Tibial artery (tissue), 4 donors: ENCODE measurements around the gene SETBP1.

ENCODE experiments used
- DNase-seq, 2 donors: peaks; one replicate each; pipeline ENCODE4 v3.0.0-alpha.2; 2019
- H3K27ac ChIP-seq, 2 donors: fragments of 200-600 bp; sonication (generic) in 1 of 2; 1 replicate in 1 of 2; 2 replicates in 1 of 2; pipeline ENCODE4 v1.5.1; 2018 to 2019; ENCODE audit warnings: mild to moderate bottlenecking in 1 of 2
- H3K27me3 ChIP-seq, 2 donors: fragments of 200-600 bp; sonication (generic) in 1 of 2; one replicate each; pipeline versions ENCODE4 v1.5.1 to v1.6.0; 2016 to 2019
- H3K36me3 ChIP-seq, 3 donors: fragments of 200-600 bp; sonication (generic) in 2 of 3; one replicate each; pipeline ENCODE4 v1.5.1; 2016 to 2019; ENCODE audit warnings: mild to moderate bottlenecking in 2 of 3
- H3K4me1 ChIP-seq, 4 donors: fragments of 200-600 bp; sonication (generic) in 2 of 4; 1 replicate in 3 of 4; 2 replicates in 1 of 4; pipeline ENCODE4 v1.5.1; 2016 to 2019
- H3K4me3 ChIP-seq, 2 donors: fragments of 200-600 bp; sonication (generic) in 1 of 2; 1 replicate in 1 of 2; 2 replicates in 1 of 2; pipeline ENCODE4 v1.5.1; 2018 to 2019; ENCODE audit warnings: mild to moderate bottlenecking in 2 of 2
- H3K9me3 ChIP-seq, 3 donors: fragments of 200-600 bp; sonication (generic) in 1 of 3; one replicate each; pipeline ENCODE4 v1.5.1; 2016 to 2019
- intact Hi-C: fragments of 100-400 bp; cut with DNase I; formaldehyde crosslinking; loops from one replicate; pipeline ENCODE4 v1.15.0; 2023; ENCODE audit warnings: low total_unique reads
- TF ChIP-seq, protein P1 (sequence below), 2 experiments: fragments of 200-600 bp in 1 of 2; fragments of 450-650 bp in 1 of 2; IDR thresholded peaks; one replicate each; pipeline ENCODE4 v1.5.1; 2017 to 2019; ENCODE audit warnings: antibody characterized with exemption in 2 of 2, mild to moderate bottlenecking in 1 of 2, moderate library complexity in 1 of 2

SETBP1 gene

DNA sequence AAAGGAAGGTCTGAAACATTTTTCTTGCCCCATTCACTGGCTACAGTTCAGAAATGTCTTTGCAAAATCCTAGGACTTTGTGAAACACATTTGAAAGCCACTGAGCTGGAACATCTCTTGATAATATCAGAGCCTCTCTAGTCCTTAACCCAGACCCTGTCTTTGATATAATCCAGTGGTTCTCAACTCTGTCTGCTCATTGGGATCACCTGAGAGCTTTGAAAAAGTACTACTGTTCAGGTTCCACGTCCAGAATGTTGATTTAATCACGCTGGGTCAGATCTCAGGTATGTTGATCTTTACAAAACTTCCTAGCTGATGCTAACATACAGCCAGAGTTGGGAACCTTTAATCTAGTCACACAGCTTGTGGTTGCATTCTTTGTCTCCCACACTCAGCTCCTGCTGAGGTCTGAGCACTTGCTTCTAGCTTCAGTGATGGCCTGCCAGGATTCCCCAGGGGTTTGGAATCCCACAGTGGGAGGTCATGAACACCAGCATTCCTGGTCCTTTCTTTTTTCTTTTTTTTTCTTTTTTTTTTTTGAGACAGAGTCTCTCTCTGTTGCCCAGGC is 262.7 kb downstream of the SETBP1 start:
- peaks cover 0 to 48% (median 19%) of the 10 kb centered on the region in 4 donors for H3K4me1 ChIP-seq
- TF ChIP-seq, protein P1, sequence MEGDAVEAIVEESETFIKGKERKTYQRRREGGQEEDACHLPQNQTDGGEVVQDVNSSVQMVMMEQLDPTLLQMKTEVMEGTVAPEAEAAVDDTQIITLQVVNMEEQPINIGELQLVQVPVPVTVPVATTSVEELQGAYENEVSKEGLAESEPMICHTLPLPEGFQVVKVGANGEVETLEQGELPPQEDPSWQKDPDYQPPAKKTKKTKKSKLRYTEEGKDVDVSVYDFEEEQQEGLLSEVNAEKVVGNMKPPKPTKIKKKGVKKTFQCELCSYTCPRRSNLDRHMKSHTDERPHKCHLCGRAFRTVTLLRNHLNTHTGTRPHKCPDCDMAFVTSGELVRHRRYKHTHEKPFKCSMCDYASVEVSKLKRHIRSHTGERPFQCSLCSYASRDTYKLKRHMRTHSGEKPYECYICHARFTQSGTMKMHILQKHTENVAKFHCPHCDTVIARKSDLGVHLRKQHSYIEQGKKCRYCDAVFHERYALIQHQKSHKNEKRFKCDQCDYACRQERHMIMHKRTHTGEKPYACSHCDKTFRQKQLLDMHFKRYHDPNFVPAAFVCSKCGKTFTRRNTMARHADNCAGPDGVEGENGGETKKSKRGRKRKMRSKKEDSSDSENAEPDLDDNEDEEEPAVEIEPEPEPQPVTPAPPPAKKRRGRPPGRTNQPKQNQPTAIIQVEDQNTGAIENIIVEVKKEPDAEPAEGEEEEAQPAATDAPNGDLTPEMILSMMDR (IDR thresholded peaks at IDR 0.05): no peak

DNA sequence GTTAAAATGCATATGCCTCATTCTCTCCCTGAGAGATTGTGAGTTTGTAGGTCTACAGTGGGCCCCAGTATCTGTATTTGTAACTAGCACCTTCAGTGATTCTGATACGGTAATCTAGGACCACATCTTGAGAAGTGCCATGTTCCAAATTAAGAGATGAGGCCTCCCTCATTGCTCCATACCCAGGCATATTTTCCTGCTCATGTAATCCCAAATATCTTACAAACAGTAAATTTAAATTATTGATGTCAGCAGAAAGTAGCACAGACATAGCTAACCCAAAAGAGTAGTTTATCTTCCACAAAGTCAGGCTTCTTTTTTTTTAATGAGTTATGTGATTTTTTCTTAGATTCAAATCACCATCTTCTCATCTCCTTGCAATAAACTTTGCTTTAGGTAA is 263.8 kb downstream of the SETBP1 start:
- Histone ChIP-seq H3K27me3 (no peaks in the 10 kb centered on the region), H3K4me1 (peaks cover 0 to 48% (median 19%) of the 10 kb centered on the region in 4 donors), H3K36me3 (no peaks in the 10 kb centered on the region), H3K9me3 (no peaks in the 10 kb centered on the region), H3K4me3 (no peak overlapping the region), H3K27ac (no peak overlapping the region)
- intact Hi-C loops: no loop called here
- no peak for DNase-seq
- TF ChIP-seq, protein P1 (IDR thresholded peaks at IDR 0.05): no peak

More for the DNA sequence above, 262.7 kb downstream of the SETBP1 start:
- no peak overlapping the region for H3K4me3 ChIP-seq
- H3K36me3 ChIP-seq: no peaks in the 10 kb centered on the region
- intact Hi-C loops: no loop called here
- H3K9me3 ChIP-seq: no peaks in the 10 kb centered on the region
- H3K27me3 ChIP-seq: no peaks in the 10 kb centered on the region
- DNase-seq: no peak
- H3K27ac ChIP-seq: no peak overlapping the region

GRCh38 chr18:44945888-44946401 is 265.3 kb downstream of the SETBP1 start:
- Histone ChIP-seq H3K9me3 (no peaks in the 10 kb centered on the region), H3K4me3 (no peak overlapping the region), H3K27ac (no peak overlapping the region), H3K4me1 (peaks cover 0 to 48% (median 19%) of the 10 kb centered on the region in 4 donors), H3K36me3 (peaks cover 11 to 13% (median 12%) of the 10 kb centered on the region in 3 donors), H3K27me3 (no peaks in the 10 kb centered on the region)
- DNase-seq: no peak
- intact Hi-C loops: no loop called here
- TF ChIP-seq, protein P1 (IDR thresholded peaks at IDR 0.05): no peak

GRCh38 chr18:44946529-44947113 is 265.9 kb downstream of the SETBP1 start:
- peaks cover 17 to 19% (median 19%) of the 10 kb centered on the region in 3 donors for H3K36me3 ChIP-seq
- H3K4me1 ChIP-seq: peaks cover 0 to 48% (median 19%) of the 10 kb centered on the region in 4 donors
- intact Hi-C loops: no loop called here
- H3K27ac ChIP-seq: no peak overlapping the region
- no peaks in the 10 kb centered on the region for H3K9me3 ChIP-seq
- TF ChIP-seq, protein P1 (IDR thresholded peaks at IDR 0.05): no peak
- H3K27me3 ChIP-seq: no peaks in the 10 kb centered on the region
- no peak overlapping the region for H3K4me3 ChIP-seq
- no peak for DNase-seq

DNA sequence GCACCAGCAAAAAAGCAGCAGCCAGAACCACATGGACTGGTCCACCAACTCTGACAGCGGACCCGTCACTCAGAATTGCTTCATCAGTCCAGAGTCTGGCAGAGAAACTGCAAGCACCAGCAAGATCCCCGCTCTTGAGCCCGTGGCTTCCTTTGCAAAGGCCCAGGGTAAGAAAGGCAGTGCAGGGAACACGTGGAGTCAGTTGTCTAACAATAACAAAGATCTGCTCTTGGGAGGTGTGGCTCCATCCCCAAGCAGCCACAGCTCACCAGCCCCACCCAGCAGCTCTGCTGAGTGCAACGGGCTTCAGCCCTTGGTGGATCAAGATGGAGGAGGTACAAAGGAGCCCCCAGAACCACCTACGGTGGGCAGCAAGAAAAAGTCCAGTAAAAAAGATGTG is 269.3 kb downstream of the SETBP1 start:
- Histone ChIP-seq H3K27me3 (no peaks in the 10 kb centered on the region), H3K36me3 (peaks cover 22 to 37% (median 33%) of the 10 kb centered on the region in 3 donors), H3K4me1 (peaks cover 0 to 16% (median 5%) of the 10 kb centered on the region in 4 donors), H3K9me3 (no peaks in the 10 kb centered on the region), H3K27ac (no peak overlapping the region), H3K4me3 (no peak overlapping the region)
- no peak for DNase-seq
- intact Hi-C loops: no loop called here
- TF ChIP-seq, protein P1 (IDR thresholded peaks at IDR 0.05): no peak
